SK-N-SH (cell line): ENCODE data around the gene CST6.

ENCODE experiments used
- EP300 ChIP-seq, 2 experiments: IDR thresholded peaks; 2 replicates each; pipeline versions ENCODE4 v1.4.0 to v1.6.1; 2012; ENCODE audit warnings: borderline replicate concordance in 1 of 2, low read depth in 1 of 2, low read length in 1 of 2
- TF ChIP-seq, protein P1 (sequence below): fragments of 200-600 bp; sonication (generic); IDR thresholded peaks from 2 replicates; pipeline ENCODE4 v1.6.1; 2017; ENCODE audit warnings: antibody characterized with exemption, mild to moderate bottlenecking, moderate library complexity

DNA sequence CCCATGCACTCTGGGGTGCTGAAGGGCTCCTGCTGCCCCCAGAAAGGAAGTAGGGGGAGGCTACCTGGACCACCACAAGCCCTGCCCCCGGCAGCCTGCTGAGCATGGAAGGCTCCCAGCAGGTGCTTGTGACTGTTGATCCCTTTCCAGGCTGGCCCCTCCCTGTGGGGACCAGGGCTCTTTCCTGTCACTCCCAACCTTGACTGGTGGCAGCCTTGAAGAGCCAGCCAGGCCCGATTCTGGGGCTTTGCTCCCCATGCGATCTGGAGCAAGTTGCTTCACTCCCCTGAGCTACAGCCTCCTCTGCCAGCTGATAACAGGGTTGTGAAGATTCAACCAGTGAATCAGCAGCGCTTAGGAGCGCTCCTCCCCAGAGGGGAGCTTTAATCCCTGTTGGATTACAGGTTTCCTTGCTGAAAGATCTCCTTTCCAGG is 4.6 kb upstream of the CST6 start:
- TF ChIP-seq, protein P1, sequence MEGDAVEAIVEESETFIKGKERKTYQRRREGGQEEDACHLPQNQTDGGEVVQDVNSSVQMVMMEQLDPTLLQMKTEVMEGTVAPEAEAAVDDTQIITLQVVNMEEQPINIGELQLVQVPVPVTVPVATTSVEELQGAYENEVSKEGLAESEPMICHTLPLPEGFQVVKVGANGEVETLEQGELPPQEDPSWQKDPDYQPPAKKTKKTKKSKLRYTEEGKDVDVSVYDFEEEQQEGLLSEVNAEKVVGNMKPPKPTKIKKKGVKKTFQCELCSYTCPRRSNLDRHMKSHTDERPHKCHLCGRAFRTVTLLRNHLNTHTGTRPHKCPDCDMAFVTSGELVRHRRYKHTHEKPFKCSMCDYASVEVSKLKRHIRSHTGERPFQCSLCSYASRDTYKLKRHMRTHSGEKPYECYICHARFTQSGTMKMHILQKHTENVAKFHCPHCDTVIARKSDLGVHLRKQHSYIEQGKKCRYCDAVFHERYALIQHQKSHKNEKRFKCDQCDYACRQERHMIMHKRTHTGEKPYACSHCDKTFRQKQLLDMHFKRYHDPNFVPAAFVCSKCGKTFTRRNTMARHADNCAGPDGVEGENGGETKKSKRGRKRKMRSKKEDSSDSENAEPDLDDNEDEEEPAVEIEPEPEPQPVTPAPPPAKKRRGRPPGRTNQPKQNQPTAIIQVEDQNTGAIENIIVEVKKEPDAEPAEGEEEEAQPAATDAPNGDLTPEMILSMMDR: no peak
- no peak for TF ChIP-seq EP300 (IDR thresholded peaks at IDR 0.05; ENCODE audit: borderline replicate concordance in 1 of 2, low read depth in 1 of 2, low read length in 1 of 2)
